SKM-1 (cell line): ENCODE results near the gene PTGES3L.
A peak's percentile ranks its signal among the peaks of the same experiment; 100 is the strongest.
"Not testable (repeated sequence)": the region's sequence is repeated elsewhere in the genome, so short reads cannot be mapped to it uniquely, and the experiment has no call there.

ENCODE experiments used
- DNase-seq: peaks from one replicate; lab custom pipeline; 2025; ENCODE audit not compliant: unreplicated experiment; lab: John Stamatoyannopoulos, UW

PTGES3L gene

DNA sequence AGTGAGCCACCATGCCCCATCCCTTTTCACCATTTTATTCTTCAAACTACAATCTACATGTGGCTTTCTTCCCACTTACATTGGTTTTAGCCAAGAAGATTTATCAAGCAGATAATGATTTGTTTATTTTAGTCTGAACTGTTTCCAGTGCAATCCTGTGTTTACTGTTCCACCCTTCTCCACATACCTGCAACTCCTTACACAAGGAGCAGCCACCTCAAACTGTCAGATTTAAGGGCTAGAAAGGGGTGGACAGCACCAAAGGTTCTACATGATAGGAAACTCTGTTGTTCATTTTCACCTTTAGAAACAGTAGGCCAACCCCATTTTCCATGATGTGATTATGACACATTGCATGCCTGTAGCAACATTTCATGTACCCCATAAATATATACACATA is 2.4 kb upstream of the PTGES3L start:
- DNase-seq: no peak

DNA sequence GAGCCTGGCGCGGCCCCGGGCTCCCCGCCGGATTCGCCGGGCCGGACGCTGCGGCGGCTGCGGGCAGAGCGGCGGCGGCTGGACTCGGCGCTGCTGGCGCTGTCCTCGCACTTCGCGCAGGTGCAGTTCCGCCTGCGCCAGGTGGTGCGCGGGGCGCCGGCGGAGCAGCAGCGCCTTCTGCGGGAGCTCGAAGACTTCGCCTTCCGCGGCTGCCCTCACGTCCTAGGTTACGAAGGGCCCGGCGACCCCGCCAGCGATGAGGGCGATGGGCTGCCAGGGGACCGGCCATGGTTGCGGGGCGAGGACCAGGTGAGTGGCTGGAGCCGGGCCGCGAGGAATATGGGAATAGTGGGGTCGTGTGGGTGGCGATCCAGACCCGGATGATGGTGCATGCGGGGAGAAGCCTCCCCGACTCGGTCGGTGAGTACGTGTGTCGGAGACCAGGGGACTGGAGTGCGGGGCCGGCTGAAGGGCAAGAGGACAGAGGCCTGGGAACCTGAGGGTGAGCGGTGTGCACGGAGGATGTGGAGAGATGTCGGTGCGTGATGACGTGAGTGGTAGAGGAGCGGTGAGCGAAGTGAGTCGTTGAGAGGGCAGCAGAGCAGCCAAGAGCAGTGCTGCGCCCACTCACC is 1.0 kb upstream of the PTGES3L start:
- DNase-seq: no peak

DNA sequence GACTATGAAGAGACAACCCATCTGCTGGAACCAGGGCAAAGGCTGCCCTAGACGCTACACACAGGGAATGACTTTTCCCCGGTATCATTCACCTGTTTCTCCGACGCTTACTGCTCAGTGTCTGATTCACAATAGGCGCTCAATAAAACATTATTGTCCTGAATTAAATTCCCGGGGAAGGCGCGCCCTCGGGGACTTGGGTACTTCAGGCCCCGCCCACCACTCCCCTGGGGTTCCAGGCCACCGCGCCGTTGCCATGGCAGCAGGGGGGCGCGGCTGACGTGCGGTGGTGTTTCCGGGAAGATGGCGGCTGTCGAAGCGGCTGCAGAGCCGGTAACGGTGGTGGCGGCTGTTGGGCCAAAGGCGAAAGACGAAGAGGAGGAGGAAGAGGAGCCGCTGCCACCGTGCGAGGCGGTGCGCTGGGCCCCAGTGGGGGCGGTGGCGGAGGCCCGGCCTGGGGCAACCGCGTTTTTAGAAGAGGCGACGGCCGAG is 440 bp upstream of the PTGES3L start, which contains the start of gene RUNDC1:
Gene RUNDC1, plus strand, starts transcription at position 292 of the 492 bp plus-strand sequence. Its CDS starts 12 bp downstream, at position 304.
- DNase-seq: no peak

DNA sequence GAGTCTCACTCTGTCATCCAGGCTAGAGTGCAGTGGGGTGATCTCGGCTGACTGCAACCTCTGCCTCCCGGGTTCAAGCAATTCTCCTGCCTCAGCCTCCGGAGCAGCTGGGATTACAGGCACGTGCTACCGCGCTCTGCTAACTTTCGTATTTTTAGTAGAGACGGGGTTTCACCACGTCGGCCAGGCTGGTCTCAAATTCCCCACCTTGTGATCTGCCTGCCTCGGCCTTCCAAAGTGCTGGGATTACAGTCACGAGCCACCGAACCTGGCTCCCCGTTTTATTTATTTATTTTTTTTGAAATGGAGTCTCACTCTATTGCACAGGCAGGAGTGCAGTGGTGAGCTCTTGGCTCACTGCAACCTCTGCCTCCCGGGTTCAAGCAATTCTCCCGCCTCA is 4.2 kb downstream of the PTGES3L start:
- not testable (repeated sequence) for DNase-seq

DNA sequence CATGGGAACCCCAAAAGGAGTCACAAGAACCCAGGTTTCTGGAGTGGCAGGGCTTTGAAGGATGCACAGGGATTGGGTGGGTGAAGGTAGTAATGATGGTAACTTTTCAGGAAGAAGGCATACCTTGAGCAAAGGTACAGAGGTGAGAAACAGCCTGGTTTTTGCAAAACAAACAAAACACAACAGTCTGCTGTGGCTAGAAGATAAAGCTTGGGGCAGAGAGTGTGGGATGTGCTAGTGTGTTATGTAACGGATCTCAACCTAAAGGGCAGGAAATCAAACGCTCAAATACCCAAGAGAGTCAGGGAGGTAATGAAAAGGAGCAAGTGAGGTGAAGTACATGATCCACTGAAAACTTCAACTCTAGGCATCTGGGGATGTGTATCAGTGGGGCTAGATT is 4.6 kb downstream of the PTGES3L start:
- DNase-seq: no peak

DNA sequence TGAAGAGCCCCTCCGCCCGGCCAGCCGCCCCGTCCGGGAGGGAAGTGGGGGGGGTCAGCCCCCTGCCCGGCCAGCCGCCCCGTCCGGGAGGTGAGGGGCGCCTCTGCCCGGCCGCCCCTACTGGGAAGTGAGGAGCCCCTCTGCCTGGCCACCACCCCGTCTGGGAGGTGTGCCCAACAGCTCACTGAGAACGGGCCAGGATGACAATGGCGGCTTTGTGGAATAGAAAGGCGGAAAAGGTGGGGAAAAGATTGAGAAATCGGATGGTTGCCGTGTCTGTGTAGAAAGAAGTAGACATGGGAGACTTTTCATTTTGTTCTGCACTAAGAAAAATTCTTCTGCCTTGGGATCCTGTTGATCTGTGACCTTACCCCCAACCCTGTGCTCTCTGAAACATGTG is 6.6 kb downstream of the PTGES3L start:
- DNase-seq: not testable (repeated sequence)

DNA sequence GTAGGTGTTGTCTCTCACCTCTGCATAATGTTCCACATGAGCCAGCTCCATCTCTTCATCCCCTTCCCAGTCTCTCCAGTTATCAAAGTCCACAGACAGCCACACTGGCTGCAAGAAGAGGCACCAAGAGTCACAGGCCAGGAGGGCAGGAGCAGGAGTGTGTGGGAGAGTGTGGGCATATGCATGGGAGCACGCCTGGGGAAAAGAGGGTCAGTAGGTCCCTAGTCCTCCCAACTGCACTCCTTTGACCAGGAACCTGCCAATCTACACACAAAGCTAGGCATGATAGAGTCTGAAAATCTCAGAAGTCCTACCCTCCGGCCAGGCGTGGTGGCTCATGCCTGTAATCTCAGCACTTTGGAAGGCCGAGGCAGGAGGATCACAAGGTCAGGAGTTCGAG is 8.3 kb downstream of the PTGES3L start:
- no peak for DNase-seq

DNA sequence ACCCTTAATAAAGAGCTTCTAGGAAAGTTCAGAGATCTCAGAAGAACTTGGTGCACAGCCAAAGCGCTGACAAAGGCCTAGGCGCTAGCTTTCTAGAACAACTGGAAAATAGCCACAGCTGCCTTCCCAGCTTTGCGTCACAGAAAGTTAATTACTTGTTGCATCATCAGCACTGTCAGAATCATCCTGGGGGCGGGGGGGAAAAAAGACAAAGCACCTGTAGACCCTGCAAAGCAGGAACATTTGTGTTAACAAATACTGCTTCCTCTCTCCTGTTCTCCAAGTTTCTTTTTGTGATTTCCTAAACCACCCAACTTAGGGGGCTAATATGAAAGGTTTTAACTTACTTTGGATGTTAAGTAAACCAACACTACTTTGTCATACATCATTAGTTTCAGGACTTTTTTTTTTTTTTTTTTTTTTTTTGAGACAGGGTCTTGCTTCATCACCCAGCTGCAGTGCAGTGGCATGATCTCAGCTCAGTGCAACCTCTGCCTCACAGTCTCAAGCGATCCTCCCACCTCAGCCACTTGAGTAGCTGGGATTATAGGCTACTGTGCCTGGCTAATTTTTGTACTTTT is 10.8 kb downstream of the PTGES3L start:
- DNase-seq: no peak

DNA sequence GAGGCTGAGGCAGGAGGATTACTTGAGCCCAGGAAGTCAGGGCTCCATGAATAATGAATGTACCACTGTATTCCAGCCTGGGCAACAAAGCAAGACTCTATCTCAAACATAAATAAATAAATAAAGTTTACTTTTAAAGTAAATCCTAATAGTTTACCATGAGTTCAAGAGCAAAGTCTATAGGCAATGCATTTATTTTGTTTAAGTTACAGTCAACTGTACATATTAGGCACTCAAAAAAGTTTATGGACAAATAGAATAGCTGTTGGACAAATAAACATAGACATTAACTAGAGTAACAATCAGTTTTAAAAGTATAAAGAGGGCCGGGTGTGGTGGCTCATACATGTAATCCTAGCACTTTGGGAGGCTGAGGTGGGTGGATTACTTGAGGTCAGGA is 12.0 kb downstream of the PTGES3L start:
- DNase-seq: no peak

DNA sequence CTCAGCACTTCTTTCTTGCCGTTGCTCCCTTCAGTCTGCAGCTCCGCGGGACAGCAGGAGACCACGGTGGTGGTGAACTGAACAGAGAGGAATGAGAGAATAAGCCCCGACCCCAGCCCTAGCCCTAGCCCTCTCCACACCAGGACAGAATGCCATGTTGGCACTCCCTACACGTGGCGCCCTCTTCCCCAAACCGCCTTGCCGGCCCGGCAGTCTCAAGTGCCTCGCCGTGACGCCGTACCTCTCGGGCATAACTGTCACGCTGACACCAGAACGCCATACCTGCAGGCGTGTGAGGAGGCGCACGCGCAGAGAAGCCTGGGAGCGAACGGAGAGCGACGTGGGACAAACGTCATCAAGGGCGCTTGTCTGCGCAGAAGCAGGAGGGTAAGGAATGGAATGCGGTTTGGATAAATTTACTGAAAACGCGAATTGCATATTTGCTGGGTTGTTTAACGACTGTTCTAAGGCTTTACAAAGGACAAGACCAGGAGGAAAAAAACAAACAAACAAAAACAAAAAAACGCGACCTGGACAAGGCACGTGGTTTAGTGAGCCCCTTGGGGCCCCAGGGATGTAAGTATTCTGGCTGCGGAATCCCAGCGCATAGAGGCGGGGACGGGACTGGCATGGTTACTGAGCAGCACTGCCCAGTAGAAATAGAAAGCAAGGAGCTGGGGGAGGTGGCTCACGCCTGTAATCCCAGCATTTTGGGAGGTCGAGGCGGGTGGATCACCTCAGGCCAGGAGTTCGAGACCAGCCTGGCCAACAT is 15.5 kb downstream of the PTGES3L start, which contains the start of gene AARSD1:
Gene AARSD1, minus strand, starts transcription at position 294 of the 772 bp plus-strand sequence. Its CDS starts 14 bp downstream, at position 280.
- DNase-seq: peak; percentile 82

DNA sequence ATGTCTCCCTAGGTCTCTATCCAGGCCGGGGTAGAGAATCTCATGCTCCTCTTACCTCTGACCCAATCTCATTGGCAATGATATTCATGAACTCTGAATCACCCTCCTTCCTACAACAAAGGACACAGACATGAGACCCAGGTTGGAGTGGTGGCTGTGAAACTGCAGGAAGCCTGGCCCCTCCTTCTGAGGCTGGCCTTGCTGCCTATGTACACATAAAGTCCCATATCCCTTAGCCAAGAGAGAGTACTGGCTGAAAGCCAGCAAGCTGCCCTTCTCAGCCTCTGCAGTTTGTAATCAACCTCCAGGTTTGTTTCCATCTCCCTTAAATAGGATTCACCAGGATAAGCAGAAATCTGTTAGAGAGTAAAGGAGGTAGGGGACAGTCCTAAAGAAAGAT is 26.2 kb downstream of the PTGES3L start:
- no peak for DNase-seq

DNA sequence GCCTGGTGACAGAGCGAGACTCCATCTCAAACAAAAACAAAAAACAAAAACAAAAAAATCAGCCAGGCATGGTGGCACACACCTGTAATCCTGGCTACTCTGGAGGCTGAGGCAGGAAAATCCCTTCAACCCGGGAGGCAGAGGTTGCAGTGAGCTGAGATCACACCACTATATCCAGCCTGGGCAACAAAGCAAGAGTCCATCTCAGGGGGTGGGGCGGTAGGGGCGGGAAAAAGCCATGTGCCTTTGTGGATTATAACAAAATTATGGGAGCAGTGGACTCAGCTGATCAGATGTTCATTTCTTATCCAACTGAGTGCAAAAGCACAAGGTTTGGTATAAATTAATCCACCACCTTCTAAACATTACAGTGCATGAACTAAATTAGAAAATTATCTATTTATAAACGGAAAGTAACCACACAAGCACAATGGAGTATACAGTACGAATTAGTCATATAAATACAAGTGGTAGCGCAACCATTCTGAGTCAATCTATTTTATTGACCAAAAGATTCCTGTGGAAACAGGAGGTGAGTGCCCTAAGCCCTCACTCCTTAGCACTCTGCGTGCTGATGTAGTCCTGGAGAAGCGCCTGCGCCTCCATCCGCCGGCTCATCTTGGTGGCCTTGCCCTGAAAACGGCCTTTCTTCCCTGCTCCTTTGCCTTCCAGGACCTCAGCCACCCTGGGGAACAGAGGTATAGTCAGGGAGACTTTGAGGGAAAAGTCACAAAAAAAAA is 29.7 kb downstream of the PTGES3L start:
- no peak for DNase-seq

DNA sequence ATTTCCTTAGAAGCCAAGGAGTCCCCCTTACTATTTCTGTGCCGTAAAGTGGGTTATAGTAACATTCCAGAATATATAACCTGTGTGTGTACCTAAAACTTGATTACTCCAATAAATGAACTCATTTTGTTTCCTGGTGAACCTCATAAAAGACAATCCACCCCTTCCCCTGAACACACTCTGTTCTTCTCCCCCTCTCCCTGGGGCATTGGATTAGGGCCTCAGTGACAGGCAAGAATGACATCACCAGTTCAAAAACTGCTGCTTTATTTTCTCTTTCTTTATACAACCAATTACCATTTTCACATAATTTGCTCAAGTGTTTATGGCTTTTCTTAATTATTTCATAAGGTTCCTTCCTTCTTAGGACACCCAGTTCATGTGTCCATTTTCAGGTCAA is 33.1 kb downstream of the PTGES3L start:
- DNase-seq: no peak

DNA sequence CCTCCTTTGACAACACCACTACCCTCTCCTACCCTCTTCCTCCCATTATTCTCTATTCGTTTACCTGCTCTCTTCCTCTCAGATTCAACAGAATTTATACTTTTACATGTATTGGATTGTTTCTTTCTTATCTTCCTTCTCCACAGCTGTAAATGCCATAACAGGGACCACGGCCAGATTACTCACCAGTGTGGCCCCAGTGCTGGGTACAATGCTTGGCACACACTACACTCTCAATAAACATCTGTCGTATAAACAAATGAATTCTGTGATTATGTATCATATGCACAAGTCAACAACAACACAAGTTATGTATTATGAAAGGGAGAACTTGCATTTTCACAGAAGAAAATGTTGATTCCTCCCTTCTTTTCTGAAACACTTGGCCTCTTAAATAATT is 35.7 kb downstream of the PTGES3L start:
- no peak for DNase-seq

DNA sequence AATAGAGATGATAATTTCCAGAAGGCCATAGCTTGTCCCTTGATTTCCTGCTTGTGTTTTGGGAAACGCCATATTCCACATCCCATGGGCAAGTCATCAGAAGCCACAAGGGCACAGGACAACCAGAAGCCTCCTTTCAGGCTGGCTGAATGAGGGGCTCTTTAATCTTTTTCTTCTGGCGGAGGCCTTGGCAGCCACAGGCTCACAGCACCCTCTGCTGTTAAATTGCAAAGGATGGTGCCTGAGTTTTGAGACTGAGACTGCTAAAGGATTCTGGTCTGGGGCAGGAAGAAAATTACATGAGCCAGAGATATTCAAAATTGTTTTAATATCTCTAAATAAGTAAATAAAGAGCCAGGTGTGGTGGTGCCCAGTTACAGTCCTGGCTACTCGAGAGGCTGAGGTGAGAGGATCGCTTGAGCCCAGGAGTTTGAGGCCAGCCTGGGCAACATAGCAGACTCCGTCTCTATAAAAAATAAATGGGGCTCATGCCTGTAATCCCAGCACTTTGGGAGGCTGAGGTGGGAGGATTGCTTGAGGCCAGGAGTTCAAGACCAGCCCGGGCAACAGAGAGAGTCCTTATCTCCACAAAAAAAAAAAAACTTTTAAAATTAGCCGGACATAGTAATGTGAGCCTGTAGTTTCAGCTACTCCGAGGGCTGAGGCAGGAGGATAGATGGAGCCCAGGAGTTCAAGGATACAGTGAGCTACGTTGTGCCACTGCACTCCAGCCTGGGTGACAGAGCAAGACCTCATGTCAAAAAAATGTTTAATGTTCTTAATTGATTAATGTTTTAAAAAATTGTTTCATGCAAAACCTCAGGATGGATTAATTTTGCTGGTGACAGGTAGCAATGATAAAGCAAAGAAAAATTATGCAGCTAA is 41.9 kb downstream of the PTGES3L start:
- peak; percentile 11 for DNase-seq

DNA sequence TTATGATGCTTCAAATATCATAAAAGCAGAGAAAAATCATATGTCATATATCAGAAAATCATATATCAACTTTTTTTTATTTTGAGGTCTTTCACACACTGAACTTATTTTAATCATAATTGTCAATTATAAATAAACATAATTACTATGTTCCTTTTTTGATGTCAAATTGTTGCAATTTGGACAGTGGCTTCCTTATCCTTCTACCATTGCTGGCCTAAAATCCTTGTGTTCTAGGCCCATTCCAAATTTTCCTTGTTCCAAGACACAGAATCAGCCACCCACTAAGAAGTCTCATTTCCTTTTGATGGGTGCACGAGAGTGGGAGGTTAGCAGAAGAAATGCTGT is 50.4 kb downstream of the PTGES3L start:
- DNase-seq: no peak

DNA sequence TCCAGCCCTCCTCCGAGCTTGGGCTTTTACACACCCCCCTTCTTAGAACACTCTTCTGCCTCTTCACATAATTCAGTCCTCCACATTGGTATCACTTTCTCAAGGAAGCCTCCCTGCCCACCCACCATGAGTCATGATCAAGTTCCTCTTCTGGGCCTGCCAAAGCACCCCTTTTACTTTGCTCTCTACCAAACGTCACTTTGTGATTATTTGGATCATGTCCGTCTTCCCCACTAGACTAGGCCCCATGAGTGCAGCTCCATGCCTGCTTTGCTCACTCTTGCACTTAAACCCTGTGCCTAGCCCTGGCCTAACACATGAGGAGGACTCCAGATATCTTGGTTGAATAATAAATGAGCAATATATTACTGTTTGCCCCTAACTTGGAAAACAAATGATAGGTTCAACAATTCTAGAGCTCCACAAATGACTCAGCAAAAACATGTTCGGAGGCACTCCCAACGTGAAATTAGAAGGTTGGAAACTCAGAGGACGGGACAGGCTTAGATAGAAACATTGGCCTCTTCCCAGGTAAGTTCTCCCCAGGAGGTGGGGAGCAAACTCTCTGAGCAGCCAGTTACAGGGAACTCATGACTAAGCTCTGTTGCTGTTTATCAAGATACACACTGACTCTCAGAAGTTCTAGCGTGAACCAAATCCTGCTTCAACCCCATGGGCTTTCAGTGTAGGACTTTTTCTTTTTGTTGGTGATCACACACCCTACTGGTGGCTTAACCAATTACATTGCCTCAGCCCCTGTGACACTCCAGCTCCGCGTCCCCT is 51.0 kb downstream of the PTGES3L start:
- DNase-seq: peak; percentile 62

DNA sequence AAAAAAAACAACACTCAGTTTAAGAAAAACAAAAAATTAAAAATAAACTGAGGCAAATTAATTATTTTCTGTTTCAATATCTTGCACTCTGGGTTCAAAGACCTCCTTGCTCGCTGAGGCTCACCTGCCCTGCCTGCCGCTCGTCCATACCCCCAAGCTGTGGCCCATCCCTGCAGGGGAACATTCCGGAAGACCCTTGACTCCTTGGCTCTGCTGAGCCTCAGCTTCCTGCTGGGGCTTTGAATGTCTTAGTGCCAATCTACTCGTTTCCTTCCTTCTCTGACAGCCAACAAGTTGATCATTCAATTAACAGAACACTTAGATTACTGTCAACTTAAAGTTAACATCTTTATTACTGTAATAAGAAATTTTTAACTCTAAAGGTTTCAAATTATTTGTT is 55.0 kb downstream of the PTGES3L start:
- DNase-seq: no peak

DNA sequence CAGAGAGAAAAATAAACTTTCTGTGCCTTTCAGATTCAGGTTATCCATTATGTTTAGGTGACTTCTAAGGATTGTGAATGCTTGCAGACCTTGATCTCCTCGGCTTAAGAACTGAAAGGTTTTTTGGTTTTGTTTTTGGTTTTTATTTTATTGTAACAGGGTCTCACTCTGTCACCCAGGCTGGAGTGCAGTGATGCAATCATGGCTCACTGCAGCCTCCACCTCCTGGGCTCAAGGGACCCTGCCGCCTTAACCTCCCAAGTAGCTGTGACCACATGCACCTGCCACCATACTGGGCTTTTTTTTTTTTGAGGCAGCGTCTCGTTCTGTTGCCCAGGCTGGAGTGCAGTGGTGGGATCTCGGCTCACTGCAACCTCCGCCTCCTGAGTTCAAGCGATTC is 56.4 kb downstream of the PTGES3L start:
- not testable (repeated sequence) for DNase-seq

DNA sequence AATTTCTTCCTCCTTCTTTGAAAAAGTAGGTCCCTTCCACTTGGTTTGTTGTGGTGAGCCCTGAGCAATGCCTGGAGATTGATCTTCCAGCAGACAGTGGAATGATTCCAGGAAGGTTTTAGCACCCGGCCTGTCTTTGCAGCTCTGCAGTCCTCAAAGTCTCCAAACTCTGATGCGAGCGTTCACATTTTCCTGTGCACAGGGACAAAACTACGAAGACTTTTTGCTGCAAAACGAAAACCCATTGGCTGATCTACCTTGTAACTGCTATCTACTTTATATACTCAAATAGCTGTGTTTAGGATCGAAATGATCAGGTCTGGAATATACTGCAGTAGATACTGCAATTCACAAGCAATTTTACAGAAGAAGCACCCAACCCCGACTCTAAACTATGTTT is 57.6 kb downstream of the PTGES3L start:
- no peak for DNase-seq
